Naive thymus-derived CD4-positive, alpha-beta T cell (primary cell): ENCODE data around the gene HACD3. TPM values are rescaled to one million over a fixed set of nuclear protein-coding genes. Genes with fewer than 3 reads are reported as not detected.

Experiments
- ATAC-seq: fragments of 150-1000 bp; cut with Tn5 transposase; 2 replicates; pipeline ENCODE4 v1.10.0; 2021; ENCODE audit warnings: mild to moderate bottlenecking, moderate library complexity
- CTCF ChIA-PET: fragments of 350-600 bp; sonication (Branson Sonifier 250); formaldehyde crosslinking; loops from one replicate; lab custom pipeline; 2021; ENCODE audit warnings: antibody characterized with exemption; lab: Charles Lee
- POLR2A ChIA-PET: fragments of 350-600 bp; sonication (Branson Sonifier 250); formaldehyde crosslinking; loops from one replicate; lab custom pipeline; 2021; ENCODE audit warnings: antibody characterized with exemption, inconsistent platforms; lab: Charles Lee
- DNase-seq, 9 donors: peaks; one replicate each; pipeline versions ENCODE4 v3.0.0 to v3.0.0-alpha.2; 2020 to 2022; ENCODE audit warnings: mixed read lengths in 1 of 9
- H3K27ac ChIP-seq: one replicate; pipeline ENCODE4 v1.7.0; 2013; ENCODE audit warnings: mild to moderate bottlenecking, low read depth, low read length, moderate library complexity
- H3K27me3 ChIP-seq, 2 donors: one replicate each; pipeline ENCODE4 v1.7.0; 2013; ENCODE audit warnings: low read length in 2 of 2, mild to moderate bottlenecking in 2 of 2, moderate library complexity in 2 of 2; ENCODE audit not compliant: control insufficient read depth in 2 of 2, insufficient read depth in 2 of 2
- H3K36me3 ChIP-seq, 3 experiments: 1 replicate in 2 of 3; 2 replicates in 1 of 3; pipeline ENCODE4 v1.7.0; 2013; ENCODE audit warnings: low read length in 3 of 3, mild to moderate bottlenecking in 3 of 3, moderate library complexity in 1 of 3; ENCODE audit not compliant: insufficient read depth in 3 of 3, control insufficient read depth in 2 of 3
- H3K4me1 ChIP-seq, 2 donors: one replicate each; pipeline ENCODE4 v1.7.0; 2013; ENCODE audit warnings: low read length in 2 of 2, mild to moderate bottlenecking in 2 of 2, moderate library complexity in 1 of 2; ENCODE audit not compliant: control insufficient read depth in 2 of 2, insufficient read depth in 2 of 2
- H3K4me3 ChIP-seq: 2 replicates; pipeline ENCODE4 v1.7.0; 2013; ENCODE audit warnings: mild to moderate bottlenecking, low read length
- H3K9me3 ChIP-seq, 3 experiments: 1 replicate in 2 of 3; 2 replicates in 1 of 3; pipeline ENCODE4 v1.7.0; 2013; ENCODE audit warnings: low read length in 3 of 3; ENCODE audit not compliant: control insufficient read depth in 2 of 3
- H3K27ac Mint-ChIP-seq, 9 donors: one replicate each; pipeline ENCODE4 v1.8.0; 2020 to 2022; ENCODE audit warnings: mixed read lengths in 9 of 9, mild to moderate bottlenecking in 8 of 9, moderate library complexity in 5 of 9, inconsistent platforms in 2 of 9
- H3K27me3 Mint-ChIP-seq, 5 donors: one replicate each; pipeline ENCODE4 v1.8.0; 2021 to 2022; ENCODE audit warnings: mixed read lengths in 5 of 5, mild to moderate bottlenecking in 1 of 5
- H3K36me3 Mint-ChIP-seq, 5 donors: one replicate each; pipeline ENCODE4 v1.8.0; 2020 to 2022; ENCODE audit warnings: mixed read lengths in 5 of 5, mild to moderate bottlenecking in 3 of 5, inconsistent platforms in 1 of 5
- H3K4me1 Mint-ChIP-seq, 7 donors: one replicate each; pipeline ENCODE4 v1.8.0; 2020 to 2022; ENCODE audit warnings: mixed read lengths in 7 of 7, mild to moderate bottlenecking in 3 of 7, inconsistent platforms in 1 of 7
- H3K4me3 Mint-ChIP-seq, 10 donors: one replicate each; pipeline ENCODE4 v1.8.0; 2020 to 2022; ENCODE audit warnings: mild to moderate bottlenecking in 10 of 10, mixed read lengths in 10 of 10, moderate library complexity in 6 of 10, inconsistent platforms in 2 of 10
- H3K9me3 Mint-ChIP-seq, 11 donors: one replicate each; pipeline ENCODE4 v1.8.0; 2020 to 2022; ENCODE audit warnings: mixed read lengths in 11 of 11, mild to moderate bottlenecking in 4 of 11, inconsistent platforms in 1 of 11, moderate library complexity in 1 of 11
- intact Hi-C, 2 donors: fragments of 100-400 bp; cut with micrococcal nuclease; formaldehyde crosslinking; loops; one replicate each; pipeline ENCODE4 v1.15.1; 2023
- polyA plus RNA-seq, 2 donors: library from polyadenylated mRNA; unstranded; fragments of 300-500 nt; fragmentation: Illumina TruSeq; gene quantifications; one replicate each; pipeline ENCODE4 v1.2.3, GENCODE V29; 2021
- total RNA-seq, 6 experiments: library from RNA in 5 of 6; stranded (reverse) in 5 of 6; gene quantifications; 1 replicate in 5 of 6; 2 replicates in 1 of 6; pipeline ENCODE4 v1.2.3 and lab custom pipeline; 2021 to 2026

HACD3 gene
- total and polyA plus RNA-seq, 7 experiments from 2014 or later = 18.3 to 34.4 (median 24.9) TPM

GRCh38 chr15:65512807-65513416 lies 17.4 kb upstream of the HACD3 start:
- H3K4me3 Mint-ChIP-seq = peak overlapping the region in 2 of 10 donors; percentile 14 to 61
- Histone ChIP-seq H3K36me3 (peaks cover 0 to 53% (median 7%) of the 10 kb centered on the region in 3 experiments), H3K27ac (no peak overlapping the region), H3K4me3 (no peak overlapping the region), H3K27me3 (no peaks in the 10 kb centered on the region), H3K9me3 (no peaks in the 10 kb centered on the region), H3K4me1 (peaks cover 22 to 34% of the 10 kb centered on the region in 2 donors)
- ATAC-seq (peak; percentile 2), DNase-seq (no peak)
- POLR2A ChIA-PET = interaction anchor here (0.7 kb wide), 1 partner anchor 61 kb away, joined by 4 read pairs; no protein-coding TSS in a partner anchor
- peaks cover 0 to 21% (median 10%) of the 10 kb centered on the region in 5 donors for H3K36me3 Mint-ChIP-seq
- intact Hi-C loops = no loop called here
- H3K4me1 Mint-ChIP-seq = peaks cover 41 to 76% (median 63%) of the 10 kb centered on the region in 7 donors
- H3K9me3 Mint-ChIP-seq = peaks cover 0 to 3% (median 0%) of the 10 kb centered on the region in 11 donors
- no peaks in the 10 kb centered on the region for H3K27me3 Mint-ChIP-seq
- CTCF ChIA-PET = interaction anchor here (0.5 kb wide), 1 partner anchor 15 kb away, joined by 3 read pairs; no protein-coding TSS in a partner anchor
- peak overlapping the region in 4 of 9 donors; percentile 3 to 48 (median 40) for H3K27ac Mint-ChIP-seq

- Histone ChIP-seq H3K4me1 (peaks cover 22 to 25% of the 10 kb centered on the region in 2 donors), H3K27ac (peak within 1 kb of the TSS; percentile 83), H3K4me3 (peak within 1 kb of the TSS; percentile 75), H3K36me3 (peaks cover 0 to 18% (median 5%) of the 10 kb centered on the region in 3 experiments), H3K9me3 (no peaks in the 10 kb centered on the region), H3K27me3 (no peaks in the 10 kb centered on the region)
- Mint-ChIP-seq H3K27me3 (no peaks in the 10 kb centered on the region), H3K4me3 (peak within 1 kb of the TSS; percentile 93 to 100 (median 96)), H3K9me3 (peaks cover 0 to 3% (median 0%) of the 10 kb centered on the region in 11 donors), H3K4me1 (peaks cover 30 to 51% (median 44%) of the 10 kb centered on the region in 7 donors), H3K36me3 (peaks cover 0 to 7% (median 5%) of the 10 kb centered on the region in 5 donors), H3K27ac (peak within 1 kb of the TSS; percentile 86 to 99 (median 94))
- CTCF ChIA-PET = interaction anchor here (0.6 to 0.9 kb wide), 2 partner anchors 13 to 982 kb away, joined by 3 to 4 read pairs; partner anchors contain the start of gene HACD3
- POLR2A ChIA-PET = interaction anchor here (0.6 to 1.7 kb wide), 10 partner anchors 8 to 365 kb away, joined by 3 to 22 read pairs (median 3); partner anchors contain the start of genes HACD3 and RAB11A
- intact Hi-C loops = loop anchor here (1.0 to 2.0 kb wide), 7 partner anchors 13 to 839 kb away; partner anchors contain the start of genes HACD3 (in 2 of the 2), INTS14 (in 2 of the 2), RAB11A (in 2 of the 2) and CLPX (in 1 of the 2)
- DNase-seq = peak; percentile 88 to 96 (median 92)
- peak; percentile 98 for ATAC-seq
Measured at GRCh38 chr15:65516997-65517865, 13.0 kb upstream of the HACD3 start, which contains the start of gene DPP8. Gene DPP8, minus strand, starts transcription at chr15:65517689. Its CDS starts 5,136 bp downstream, at chr15:65512553.

GRCh38 chr15:65517866-65518207 lies 12.4 kb upstream of the HACD3 start:
- Histone ChIP-seq H3K4me3 (peak overlapping the region; percentile 75), H3K27me3 (no peaks in the 10 kb centered on the region), H3K36me3 (peaks cover 0 to 16% (median 5%) of the 10 kb centered on the region in 3 experiments), H3K4me1 (peaks cover 19 to 22% of the 10 kb centered on the region in 2 donors), H3K27ac (peak overlapping the region; percentile 83), H3K9me3 (no peaks in the 10 kb centered on the region)
- peaks cover 0 to 3% (median 0%) of the 10 kb centered on the region in 11 donors for H3K9me3 Mint-ChIP-seq
- H3K36me3 Mint-ChIP-seq = peaks cover 0 to 7% (median 3%) of the 10 kb centered on the region in 5 donors
- H3K4me3 Mint-ChIP-seq = peak overlapping the region; percentile 93 to 100 (median 96)
- ATAC-seq = no peak
- DNase-seq = no peak
- H3K27ac Mint-ChIP-seq = peak overlapping the region; percentile 86 to 99 (median 94)
- H3K4me1 Mint-ChIP-seq = peaks cover 27 to 45% (median 38%) of the 10 kb centered on the region in 7 donors
- no peaks in the 10 kb centered on the region for H3K27me3 Mint-ChIP-seq
- intact Hi-C loops = loop anchor here (1.0 to 2.0 kb wide), 7 partner anchors 12 to 838 kb away; partner anchors contain the start of genes HACD3 (in 2 of the 2), INTS14 (in 2 of the 2), RAB11A (in 2 of the 2) and CLPX (in 1 of the 2)
- POLR2A ChIA-PET = interaction anchor here (0.6 to 0.7 kb wide), 2 partner anchors 9 to 115 kb away, joined by 3 read pairs; no protein-coding TSS in a partner anchor
- CTCF ChIA-PET = no interaction called here

- no peak overlapping the region for H3K4me3 ChIP-seq
- Mint-ChIP-seq H3K4me3 (no peak overlapping the region), H3K4me1 (peaks cover 21 to 38% (median 33%) of the 10 kb centered on the region in 7 donors), H3K36me3 (peaks cover 0 to 5% (median under 1%) of the 10 kb centered on the region in 5 donors), H3K27ac (peak overlapping the region in 1 of 9 donors; percentile 43), H3K9me3 (peaks cover 0 to 3% (median 0%) of the 10 kb centered on the region in 11 donors), H3K27me3 (no peaks in the 10 kb centered on the region)
- no peak overlapping the region for H3K27ac ChIP-seq
- ATAC-seq = no peak
- H3K27me3 ChIP-seq = no peaks in the 10 kb centered on the region
- peaks cover 0 to 16% (median 5%) of the 10 kb centered on the region in 3 experiments for H3K36me3 ChIP-seq
- no peak for DNase-seq
- intact Hi-C loops = no loop called here
- H3K9me3 ChIP-seq = no peaks in the 10 kb centered on the region
- ChIA-PET CTCF (no interaction called here), POLR2A (interaction anchor here (0.5 to 0.7 kb wide), 5 partner anchors 8 to 1058 kb away, joined by 3 to 4 read pairs (median 3); partner anchors contain the start of gene ZNF609)
- peaks cover 14 to 22% of the 10 kb centered on the region in 2 donors for H3K4me1 ChIP-seq
Measured at GRCh38 chr15:65518633-65519285, 11.5 kb upstream of the HACD3 start.

GRCh38 chr15:65521350-65521749 lies 8.9 kb upstream of the HACD3 start:
- Mint-ChIP-seq H3K36me3 (peaks cover 0 to 5% (median 0%) of the 10 kb centered on the region in 5 donors), H3K27ac (peak overlapping the region in 1 of 9 donors; percentile 42), H3K9me3 (peaks cover 0 to 3% (median 0%) of the 10 kb centered on the region in 11 donors), H3K4me3 (no peak overlapping the region), H3K4me1 (peaks cover 6 to 14% (median 9%) of the 10 kb centered on the region in 7 donors), H3K27me3 (no peaks in the 10 kb centered on the region)
- intact Hi-C loops = no loop called here
- Histone ChIP-seq H3K27me3 (no peaks in the 10 kb centered on the region), H3K4me3 (no peak overlapping the region), H3K27ac (no peak overlapping the region), H3K4me1 (peaks cover 4 to 6% of the 10 kb centered on the region in 2 donors), H3K36me3 (peaks cover 0 to 10% (median 0%) of the 10 kb centered on the region in 3 experiments), H3K9me3 (no peaks in the 10 kb centered on the region)
- no peak for DNase-seq
- CTCF ChIA-PET = no interaction called here
- POLR2A ChIA-PET = no interaction called here
- no peak for ATAC-seq
